GM19351 (cell line): ENCODE data around the gene TNFSF4.
"Not testable (repeated sequence)": the region's sequence is repeated elsewhere in the genome, so short reads cannot be mapped to it uniquely, and the experiment has no call there.

Experiments used
- ATAC-seq: cut with Tn5 transposase; IDR thresholded peaks from one replicate; pipeline ENCODE4 v1.9.1; 2021; ENCODE audit warnings: mild to moderate bottlenecking, moderate library complexity; ENCODE audit not compliant: unreplicated experiment

The TNFSF4 gene

GRCh38 chr1:173168941-173169340, 38.2 kb downstream of the TNFSF4 start:
- ATAC-seq: no peak

- no peak for ATAC-seq
These were observed 42.4 kb downstream of the TNFSF4 start for GRCh38 chr1:173164686-173165085.

- no peak for ATAC-seq
These were observed 43.0 kb downstream of the TNFSF4 start for GRCh38 chr1:173164178-173164577.

- ATAC-seq: no peak
These were observed 43.9 kb downstream of the TNFSF4 start for GRCh38 chr1:173163222-173163621.

GRCh38 chr1:173162601-173163000, 44.5 kb downstream of the TNFSF4 start:
- no peak for ATAC-seq

DNA sequence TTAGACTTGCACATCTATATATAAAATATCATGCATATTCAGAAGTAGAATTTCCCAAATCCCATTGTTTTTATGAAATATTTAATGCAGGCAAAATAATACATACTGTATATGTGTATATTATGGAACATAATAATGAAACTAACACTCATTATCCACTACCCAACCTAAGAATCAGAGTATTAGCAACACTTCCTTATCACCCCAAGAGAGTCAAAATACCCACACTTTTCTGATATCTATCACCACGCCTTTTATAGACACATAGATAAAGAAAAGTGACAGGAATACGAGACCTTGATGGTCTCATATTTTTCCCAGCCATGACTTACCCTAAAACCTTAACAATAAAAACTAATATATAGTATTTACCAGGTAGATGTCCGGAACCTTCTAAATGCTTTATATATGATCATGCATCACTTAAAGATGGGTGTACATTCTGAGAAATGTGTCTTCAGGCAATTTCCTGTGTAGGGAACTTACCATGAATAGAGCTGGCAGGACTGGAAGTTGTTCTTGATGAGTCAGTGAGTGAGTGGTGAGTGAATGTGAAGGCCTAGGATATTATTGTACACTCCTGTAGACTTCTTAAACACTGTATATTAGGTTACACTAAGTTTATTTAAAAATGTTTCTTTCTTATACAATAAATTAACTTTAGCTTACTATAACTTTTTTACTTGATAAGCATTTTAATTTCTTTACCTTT, 45.5 kb downstream of the TNFSF4 start:
- ATAC-seq: no peak

DNA sequence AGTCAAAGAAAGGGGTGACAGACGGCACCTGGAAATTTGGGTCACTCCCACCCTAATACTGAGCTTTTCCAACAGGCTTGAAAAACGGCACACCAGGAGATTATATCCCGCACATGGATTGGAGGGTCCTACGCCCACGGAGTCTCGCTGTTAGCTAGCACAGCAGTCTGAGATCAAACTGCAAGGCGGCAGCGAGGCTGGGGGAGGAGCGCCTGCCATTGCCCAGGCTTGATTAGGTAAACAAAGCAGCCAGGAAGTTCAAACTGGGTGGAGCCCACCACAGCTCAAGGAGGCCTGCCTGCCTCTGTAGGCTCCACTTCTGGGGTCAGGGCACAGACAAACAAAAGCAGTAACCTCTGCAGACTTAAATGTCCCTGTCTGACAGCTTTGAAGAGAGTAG, 53.2 kb downstream of the TNFSF4 start:
- ATAC-seq: not testable (repeated sequence)

- no peak for ATAC-seq
These were observed 53.6 kb downstream of the TNFSF4 start for GRCh38 chr1:173153503-173153902.

GRCh38 chr1:173152598-173152997, 54.5 kb downstream of the TNFSF4 start:
- no peak for ATAC-seq

DNA sequence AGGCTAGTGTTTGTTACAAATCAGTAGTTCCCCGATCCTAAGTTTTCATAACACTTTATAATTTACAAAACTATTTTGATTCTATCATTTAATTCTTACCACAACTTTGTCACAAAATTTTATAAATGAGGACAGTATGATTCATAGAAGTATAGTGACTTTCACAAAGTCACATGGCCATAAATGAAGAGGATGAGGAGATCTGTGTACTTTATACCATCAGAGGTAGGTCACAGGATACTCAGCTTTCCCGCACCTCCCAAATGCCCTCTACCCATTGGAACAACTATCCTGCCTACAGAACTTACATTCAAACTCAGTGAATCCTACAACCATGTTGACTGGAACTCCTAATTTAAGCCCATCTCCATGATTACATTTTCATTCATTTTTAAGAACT, 56.3 kb downstream of the TNFSF4 start:
- ATAC-seq: no peak

DNA sequence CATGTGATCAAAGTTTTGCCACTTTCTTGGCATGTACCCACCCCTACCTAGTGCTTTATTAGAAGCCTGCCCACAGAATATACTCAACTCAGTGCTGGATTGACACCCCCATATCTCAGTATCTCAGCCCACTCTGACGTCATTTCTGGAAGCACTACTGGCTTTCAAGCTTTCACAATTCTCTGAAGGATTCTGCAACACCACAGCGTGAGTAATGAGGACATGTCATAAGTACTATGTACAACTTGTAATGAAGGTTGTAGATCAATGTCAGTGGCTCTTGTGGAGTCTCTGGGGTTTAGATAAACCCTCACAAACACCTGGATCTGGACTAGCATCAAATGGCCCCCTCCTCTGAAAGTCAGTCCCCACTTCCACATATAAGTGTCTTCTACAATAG, 57.2 kb downstream of the TNFSF4 start:
- no peak for ATAC-seq

GRCh38 chr1:173148971-173149370, 58.2 kb downstream of the TNFSF4 start:
- no peak for ATAC-seq

DNA sequence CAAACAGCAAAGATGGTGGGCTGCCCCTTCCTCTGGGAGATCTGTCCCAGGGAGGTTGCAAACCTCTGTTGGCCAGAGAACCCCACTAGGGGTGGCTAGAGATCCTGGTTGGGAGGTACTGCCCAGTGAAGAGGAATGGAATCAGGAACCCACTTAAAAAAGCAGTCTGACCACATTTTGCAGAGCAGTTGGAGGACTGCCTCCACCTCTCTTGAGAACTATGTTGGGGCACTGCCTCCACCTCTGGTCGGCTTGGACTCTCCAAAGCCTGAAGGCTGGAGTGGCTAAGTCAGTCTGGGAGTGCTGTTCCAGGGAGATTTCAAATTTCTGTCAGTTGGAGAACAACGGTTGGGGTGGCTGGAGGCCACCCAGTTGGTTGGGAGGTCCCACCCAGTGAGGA, 58.6 kb downstream of the TNFSF4 start:
- ATAC-seq: no peak

DNA sequence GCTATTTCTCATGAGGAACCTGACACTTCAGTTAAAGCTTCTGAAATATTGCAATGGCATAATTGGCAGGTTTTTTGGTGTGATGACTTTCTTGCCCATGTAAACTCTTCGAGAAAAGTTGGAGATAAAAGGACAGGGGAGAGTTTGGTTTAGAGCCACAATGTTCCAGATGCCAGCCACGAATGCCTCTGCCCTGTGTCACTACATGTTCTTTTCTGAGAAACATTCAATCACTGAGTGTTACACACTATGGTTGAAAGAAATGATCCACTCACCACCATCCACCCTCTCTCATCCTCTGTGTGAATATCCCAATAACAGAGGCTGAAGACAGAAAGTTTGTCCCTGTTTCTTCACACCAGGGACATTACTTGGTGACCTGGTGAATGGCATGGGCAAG, 66.4 kb downstream of the TNFSF4 start:
- ATAC-seq: no peak

- no peak for ATAC-seq
These were observed 67.4 kb downstream of the TNFSF4 start for GRCh38 chr1:173139706-173140105.

GRCh38 chr1:173137107-173137706, 69.9 kb downstream of the TNFSF4 start:
- no peak for ATAC-seq

DNA sequence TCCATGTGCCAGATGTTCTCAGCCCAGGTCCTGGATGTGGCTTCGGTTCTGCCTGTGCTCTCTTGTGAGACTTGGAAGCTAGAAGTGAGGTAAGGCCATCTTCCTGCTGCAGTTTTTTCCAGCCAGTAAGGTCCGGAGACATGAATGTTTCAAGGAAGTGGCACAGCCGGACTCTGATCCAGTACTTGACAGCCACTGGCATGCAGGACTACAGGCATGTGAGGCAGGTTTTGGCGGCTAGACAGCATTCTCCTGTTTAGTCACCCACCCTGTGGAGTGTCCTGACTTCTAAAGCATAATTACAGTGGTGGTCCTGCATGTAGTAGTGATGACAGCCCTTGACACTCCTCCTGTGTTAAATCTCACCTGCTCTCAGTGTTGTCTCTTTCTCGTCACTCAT, 72.3 kb downstream of the TNFSF4 start:
- ATAC-seq: no peak

- ATAC-seq: no peak
These were observed 73.1 kb downstream of the TNFSF4 start for GRCh38 chr1:173134029-173134428.
